OCI-LY3 (cell line): ENCODE results near the gene GRID1.

Experiments
- H2AFZ ChIP-seq: fragments of 200-600, 300-600 bp; shearing (Covaris generic); 2 replicates; pipeline ENCODE4 v1.6.0; 2014; ENCODE audit warnings: antibody characterized with exemption, low read depth, low read length
- H3K27ac ChIP-seq: fragments of 200-600, 300-600 bp; sonication (generic); 2 replicates; pipeline ENCODE4 v1.5.1; 2014; ENCODE audit warnings: mild to moderate bottlenecking, low read length, moderate library complexity, mixed read lengths
- H3K27me3 ChIP-seq: fragments of 200-600, 300-600 bp; sonication (generic); 2 replicates; pipeline ENCODE4 v1.6.1; 2014; ENCODE audit warnings: low read depth, low read length, mixed read lengths
- H3K36me3 ChIP-seq: fragments of 200-600, 300-600 bp; sonication (generic); replicated peaks from 2 replicates; pipeline ENCODE3; 2014; ENCODE audit warnings: low read depth, low read length, mixed read lengths
- H3K4me1 ChIP-seq: fragments of 300-600, 200-600 bp; sonication (generic); 2 replicates; pipeline ENCODE4 v1.6.1; 2014; ENCODE audit warnings: low read length, mixed read lengths
- H3K4me2 ChIP-seq: fragments of 200-600, 300-600 bp; sonication (generic); 2 replicates; pipeline ENCODE4 v1.6.1; 2014; ENCODE audit warnings: low read length, mixed read lengths
- H3K4me3 ChIP-seq: fragments of 300-600, 200-600 bp; sonication (generic); 2 replicates; pipeline ENCODE4 v1.5.1; 2014; ENCODE audit warnings: antibody characterized with exemption, mild to moderate bottlenecking, low read length, moderate library complexity
- H3K79me2 ChIP-seq: fragments of 300-600, 200-600 bp; shearing (Covaris generic); 2 replicates; pipeline ENCODE4 v1.6.1; 2014; ENCODE audit warnings: mild to moderate bottlenecking, low read length, mixed read lengths
- H3K9ac ChIP-seq: fragments of 300-600, 200-600 bp; shearing (Covaris generic); 2 replicates; pipeline ENCODE4 v1.6.0; 2014; ENCODE audit warnings: mild to moderate bottlenecking, low read length, moderate library complexity
- H3K9me3 ChIP-seq: fragments of 200-600, 300-600 bp; shearing (Covaris generic); 2 replicates; pipeline ENCODE4 v1.6.1; 2014; ENCODE audit warnings: low read length, mixed read lengths; ENCODE audit not compliant: insufficient read depth
- H4K20me1 ChIP-seq: fragments of 200-600, 300-600 bp; sonication (generic); 2 replicates; pipeline ENCODE4 v1.6.1; 2016; ENCODE audit warnings: low read length, mixed read lengths; ENCODE audit not compliant: insufficient read depth
- CTCF ChIP-seq: fragments of 200-600, 300-600 bp; sonication (generic); IDR thresholded peaks from 2 replicates; pipeline ENCODE4 v1.5.1; 2014; ENCODE audit warnings: antibody characterized with exemption, low read length, low read depth
- EZH2phosphoT487 ChIP-seq: fragments of 200-600 bp; shearing (Covaris generic); IDR thresholded peaks from 2 replicates; pipeline ENCODE4 v1.6.1; 2018; ENCODE audit warnings: antibody characterized with exemption, mixed run types, low read depth

GRID1 gene

GRCh38 chr10:85734791-85735190 is 631.8 kb downstream of the GRID1 start:
- Histone ChIP-seq H3K36me3 (no peaks in the 10 kb centered on the region), H3K4me3 (no peak overlapping the region), H3K9me3 (no peaks in the 10 kb centered on the region), H3K27ac (no peak overlapping the region), H4K20me1 (no peaks in the 10 kb centered on the region), H3K79me2 (no peaks in the 10 kb centered on the region), H3K27me3 (no peaks in the 10 kb centered on the region), H3K4me2 (no peak overlapping the region), H3K4me1 (no peaks in the 10 kb centered on the region), H2AFZ (no peak overlapping the region), H3K9ac (no peak overlapping the region)
- TF ChIP-seq EZH2phosphoT487, result no peak
- no peak for TF ChIP-seq CTCF

GRCh38 chr10:85724215-85724614 is 642.4 kb downstream of the GRID1 start:
- Histone ChIP-seq H3K4me2 (no peak overlapping the region), H3K4me3 (no peak overlapping the region), H3K27me3 (no peaks in the 10 kb centered on the region), H3K36me3 (no peaks in the 10 kb centered on the region), H3K4me1 (no peaks in the 10 kb centered on the region), H3K79me2 (no peaks in the 10 kb centered on the region), H3K9ac (no peak overlapping the region), H3K9me3 (no peaks in the 10 kb centered on the region), H4K20me1 (no peaks in the 10 kb centered on the region), H3K27ac (no peak overlapping the region), H2AFZ (no peak overlapping the region)
- TF ChIP-seq EZH2phosphoT487 (no peak), CTCF (no peak)

GRCh38 chr10:85720931-85721590 is 645.5 kb downstream of the GRID1 start:
- TF ChIP-seq CTCF (no peak), EZH2phosphoT487 (no peak)
- H3K27ac ChIP-seq, result no peak overlapping the region
- H3K9me3 ChIP-seq, result no peaks in the 10 kb centered on the region
- H3K4me2 ChIP-seq, result no peak overlapping the region
- no peak overlapping the region for H2AFZ ChIP-seq
- no peaks in the 10 kb centered on the region for H3K36me3 ChIP-seq
- no peaks in the 10 kb centered on the region for H4K20me1 ChIP-seq
- no peaks in the 10 kb centered on the region for H3K27me3 ChIP-seq
- no peaks in the 10 kb centered on the region for H3K4me1 ChIP-seq
- no peaks in the 10 kb centered on the region for H3K79me2 ChIP-seq
- no peak overlapping the region for H3K4me3 ChIP-seq
- no peak overlapping the region for H3K9ac ChIP-seq

GRCh38 chr10:85719408-85719807 is 647.2 kb downstream of the GRID1 start:
- H3K9ac ChIP-seq, result no peak overlapping the region
- no peaks in the 10 kb centered on the region for H3K79me2 ChIP-seq
- H3K27me3 ChIP-seq, result no peaks in the 10 kb centered on the region
- no peaks in the 10 kb centered on the region for H3K4me1 ChIP-seq
- no peak overlapping the region for H3K4me3 ChIP-seq
- H3K4me2 ChIP-seq, result no peak overlapping the region
- H3K36me3 ChIP-seq, result no peaks in the 10 kb centered on the region
- H3K27ac ChIP-seq, result no peak overlapping the region
- H4K20me1 ChIP-seq, result no peaks in the 10 kb centered on the region
- no peaks in the 10 kb centered on the region for H3K9me3 ChIP-seq
- TF ChIP-seq CTCF (no peak), EZH2phosphoT487 (no peak)
- no peak overlapping the region for H2AFZ ChIP-seq
